Transverse colon (tissue), 4 donors: Measurements from ENCODE around the gene PLCD4. TPM values are rescaled to one million over a fixed set of nuclear protein-coding genes. Genes with fewer than 3 reads are reported as not detected.

Experiments used
- DNase-seq: peaks from one replicate; pipeline ENCODE4 v3.0.0-alpha.2; 2019
- H3K27ac ChIP-seq, 4 donors: fragments of 200-600 bp; sonication (generic); 2 replicates each; pipeline ENCODE4 v1.5.1; 2016 to 2018; ENCODE audit warnings: inconsistent platforms in 4 of 4
- H3K27me3 ChIP-seq: fragments of 200-600 bp; sonication (generic); 2 replicates; pipeline ENCODE4 v1.5.1; 2017; ENCODE audit warnings: inconsistent platforms
- H3K36me3 ChIP-seq, 4 donors: fragments of 200-600 bp; sonication (generic); 2 replicates each; pipeline ENCODE4 v1.5.1; 2017 to 2019; ENCODE audit warnings: inconsistent platforms in 4 of 4
- H3K4me1 ChIP-seq, 4 donors: fragments of 200-600 bp; sonication (generic); 2 replicates each; pipeline ENCODE4 v1.5.1; 2017 to 2020; ENCODE audit warnings: inconsistent platforms in 4 of 4
- H3K4me3 ChIP-seq, 4 donors: fragments of 200-600 bp; sonication (generic); 1 replicate in 1 of 4; 2 replicates in 3 of 4; pipeline versions ENCODE4 v1.5.1 to v1.6.1; 2017 to 2019; ENCODE audit warnings: inconsistent platforms in 4 of 4
- H3K9me3 ChIP-seq, 2 donors: fragments of 200-600 bp; sonication (generic); 2 replicates each; pipeline ENCODE4 v1.5.1; 2017 to 2019; ENCODE audit warnings: inconsistent platforms in 2 of 2
- CTCF ChIP-seq, 5 experiments: fragments of 200-600 bp in 3 of 5; fragments of 450-650 bp in 2 of 5; sonication (generic) in 3 of 5; IDR thresholded peaks; 1 replicate in 2 of 5; 2 replicates in 3 of 5; pipeline ENCODE4 v1.5.1; 2016 to 2017; ENCODE audit warnings: antibody characterized with exemption in 5 of 5, inconsistent platforms in 3 of 5, mild to moderate bottlenecking in 2 of 5, moderate library complexity in 1 of 5
- EP300 ChIP-seq: sonication (generic); formaldehyde crosslinking; IDR thresholded peaks from one replicate; pipeline ENCODE4 v1.6.1; 2017; ENCODE audit warnings: antibody characterized with exemption, low read depth
- POLR2A ChIP-seq: fragments of 450-650 bp; IDR thresholded peaks from one replicate; pipeline ENCODE4 v1.6.1; 2016; ENCODE audit warnings: antibody characterized with exemption, mild to moderate bottlenecking, moderate library complexity
- POLR2AphosphoS5 ChIP-seq, 3 donors: sonication (generic); formaldehyde crosslinking; IDR thresholded peaks; one replicate each; pipeline ENCODE4 v1.6.1; 2016; ENCODE audit warnings: antibody characterized with exemption in 3 of 3
- WGBS, 2 donors: methylation state at CpG; one replicate each; pipeline ENCODE4 v1.1.5; 2018; ENCODE audit warnings: low coverage in 1 of 2; 5-methylcytosine and 5-hydroxymethylcytosine counted together
- in situ Hi-C, 4 donors: fragments of 200-750 bp; cut with MboI; loops; one replicate each; pipeline versions ENCODE4 v1.15.0 to v1.15.1; 2017; ENCODE audit warnings: low sequenced_read_pairs in 3 of 4, low pct_ligation_motif_present in 1 of 4, low pct_unique_long_range_greater_than_20kb in 1 of 4
- intact Hi-C: fragments of 100-400 bp; cut with DNase I; formaldehyde crosslinking; loops from one replicate; pipeline ENCODE4 v1.15.1; 2023; ENCODE audit warnings: low total_unique reads
- total RNA-seq, 4 donors: library from RNA; depleted of rRNA; stranded (reverse); fragments of >200 nt; gene quantifications; one replicate each; pipeline ENCODE4 v1.1.0, GENCODE V29; 2016

The PLCD4 gene
- total RNA-seq, 4 donors from 2014 or later, result 0.20 to 8.2 (median 4.7) TPM

- WGBS, 2 donors, result 0% methylated on average over 43 of the region's 49 CpGs; no CpG with 5 or more reads in 1 of the 2 donors
- H3K36me3 ChIP-seq, result peaks cover 0 to 23% (median 8%) of the 10 kb centered on the region in 4 donors
Observed at GRCh38 chr2:218659258-218659987, 51.7 kb downstream of the PLCD4 start, which contains the start of the genes BCS1L and ZNF142. Gene BCS1L (plus strand): TSS chr2:218659683. CDS start chr2:218660988, 1,305 bp downstream. Gene ZNF142 (minus strand): TSS chr2:218659623. CDS start chr2:218656429, 3,194 bp downstream.

GRCh38 chr2:218659988-218660358 lies 52.3 kb downstream of the PLCD4 start:
- Histone ChIP-seq H3K27ac (peak overlapping the region; percentile 79 to 88 (median 82)), H3K4me3 (peak overlapping the region; percentile 59 to 98 (median 71)), H3K9me3 (no peaks in the 10 kb centered on the region), H3K27me3 (no peaks in the 10 kb centered on the region), H3K36me3 (peaks cover 0 to 28% (median 8%) of the 10 kb centered on the region in 4 donors), H3K4me1 (peaks cover 14 to 21% (median 17%) of the 10 kb centered on the region in 4 donors)
- intact Hi-C loops (no loop called here), in situ Hi-C loops (no loop called here)
- no peak for TF ChIP-seq POLR2A
- no peak for TF ChIP-seq POLR2AphosphoS5 (IDR thresholded peaks at IDR 0.05)
- TF ChIP-seq EP300, result no peak
- no peak for TF ChIP-seq CTCF (IDR thresholded peaks at IDR 0.05)
- whole genome bisulfite sequencing, 2 donors, result 0 to 17% methylated on average over 2 to 8 of the region's 8 CpGs
- no peak for DNase-seq

More at GRCh38 chr2:218659258-218659987, 51.7 kb downstream of the PLCD4 start, which contains the start of the genes BCS1L and ZNF142:
- Histone ChIP-seq H3K27me3 (no peaks in the 10 kb centered on the region), H3K27ac (peak within 1 kb of the TSS; percentile 79 to 88 (median 82)), H3K4me1 (peaks cover 14 to 21% (median 17%) of the 10 kb centered on the region in 4 donors), H3K9me3 (no peaks in the 10 kb centered on the region), H3K4me3 (peak within 1 kb of the TSS; percentile 59 to 98 (median 71))
- intact Hi-C loops, result no loop called here
- peak; percentile 95 for DNase-seq
- TF ChIP-seq EP300 (no peak), POLR2AphosphoS5 (IDR thresholded peaks at IDR 0.05) (peak; percentile 60 to 82 (median 69)), POLR2A (peak; percentile 62)
- in situ Hi-C loops, result no loop called here

GRCh38 chr2:218662377-218662776 lies 54.7 kb downstream of the PLCD4 start:
- Histone ChIP-seq H3K9me3 (no peaks in the 10 kb centered on the region), H3K27ac (no peak overlapping the region), H3K27me3 (no peaks in the 10 kb centered on the region), H3K36me3 (peaks cover 0 to 36% (median 18%) of the 10 kb centered on the region in 4 donors), H3K4me1 (peaks cover 14 to 21% (median 17%) of the 10 kb centered on the region in 4 donors), H3K4me3 (no peak overlapping the region)
- no peak for TF ChIP-seq EP300
- no peak for TF ChIP-seq CTCF (IDR thresholded peaks at IDR 0.05)
- TF ChIP-seq POLR2A, result no peak
- TF ChIP-seq POLR2AphosphoS5 (IDR thresholded peaks at IDR 0.05), result no peak
- DNase-seq, result no peak
- 83 to 87% methylated on average over 1 to 7 of the region's 7 CpGs for WGBS, 2 donors
- in situ Hi-C loops, result no loop called here
- intact Hi-C loops, result no loop called here

- Histone ChIP-seq H3K36me3 (peaks cover 0 to 36% (median 20%) of the 10 kb centered on the region in 4 donors), H3K4me1 (peaks cover 14 to 20% (median 17%) of the 10 kb centered on the region in 4 donors), H3K4me3 (no peak overlapping the region), H3K9me3 (no peaks in the 10 kb centered on the region), H3K27ac (no peak overlapping the region), H3K27me3 (no peaks in the 10 kb centered on the region)
- TF ChIP-seq POLR2AphosphoS5 (IDR thresholded peaks at IDR 0.05) (no peak), EP300 (no peak), CTCF (IDR thresholded peaks at IDR 0.05) (no peak), POLR2A (no peak)
- 91% methylated on average over 10 of the region's 10 CpGs; no CpG with 5 or more reads in 1 of the 2 donors for WGBS, 2 donors
- DNase-seq, result no peak
- in situ Hi-C loops, result no loop called here
- intact Hi-C loops, result no loop called here
Observed at GRCh38 chr2:218662827-218663226, 55.1 kb downstream of the PLCD4 start.
